RWPE2 (cell line): ENCODE results near the gene SASH1.

ENCODE experiments used
- ATAC-seq: fragments of 200-7000 bp; cut with Tn5 transposase; 3 replicates; pipeline ENCODE4 v1.9.1; 2021; ENCODE audit warnings: low read depth
- DNase-seq: peaks from one replicate; pipeline ENCODE4 v3.0.0-alpha.2; 2020; ENCODE audit warnings: low spot score
- H3K27ac ChIP-seq: fragments of 450-650 bp; 2 replicates; pipeline ENCODE4 v1.5.1; 2017; ENCODE audit warnings: mild to moderate bottlenecking; ENCODE audit not compliant: poor library complexity, severe bottlenecking
- H3K27me3 ChIP-seq: fragments of 250-450 bp; sonication (Bioruptor Pico); 2 replicates; pipeline ENCODE4 v1.5.1; 2021; ENCODE audit warnings: mild to moderate bottlenecking, moderate library complexity; ENCODE audit not compliant: insufficient read depth, poor library complexity, severe bottlenecking
- H3K36me3 ChIP-seq: fragments of 250-450 bp; sonication (Bioruptor Pico); 2 replicates; pipeline ENCODE4 v1.5.1; 2020; ENCODE audit warnings: low read depth, mild to moderate bottlenecking, moderate library complexity
- H3K4me1 ChIP-seq: fragments of 250-450 bp; sonication (Bioruptor Pico); 2 replicates; pipeline ENCODE4 v1.5.1; 2021; ENCODE audit warnings: mild to moderate bottlenecking, moderate library complexity; ENCODE audit not compliant: insufficient read depth, poor library complexity, severe bottlenecking
- H3K4me3 ChIP-seq: fragments of 250-450 bp; sonication (Bioruptor Pico); 2 replicates; pipeline ENCODE4 v1.5.1; 2021; ENCODE audit warnings: mild to moderate bottlenecking, moderate library complexity; ENCODE audit not compliant: severe bottlenecking
- H3K9me3 ChIP-seq: fragments of 250-450 bp; sonication (Bioruptor Pico); 2 replicates; pipeline ENCODE4 v1.5.1; 2021; ENCODE audit warnings: mild to moderate bottlenecking, moderate library complexity; ENCODE audit not compliant: severe bottlenecking
- TF ChIP-seq, protein P1 (sequence below): fragments of 450-650 bp; IDR thresholded peaks from one replicate; pipeline ENCODE4 v1.5.1; 2017; ENCODE audit warnings: mild to moderate bottlenecking, moderate library complexity; ENCODE audit not compliant: poor library complexity, severe bottlenecking

SASH1 gene

DNA sequence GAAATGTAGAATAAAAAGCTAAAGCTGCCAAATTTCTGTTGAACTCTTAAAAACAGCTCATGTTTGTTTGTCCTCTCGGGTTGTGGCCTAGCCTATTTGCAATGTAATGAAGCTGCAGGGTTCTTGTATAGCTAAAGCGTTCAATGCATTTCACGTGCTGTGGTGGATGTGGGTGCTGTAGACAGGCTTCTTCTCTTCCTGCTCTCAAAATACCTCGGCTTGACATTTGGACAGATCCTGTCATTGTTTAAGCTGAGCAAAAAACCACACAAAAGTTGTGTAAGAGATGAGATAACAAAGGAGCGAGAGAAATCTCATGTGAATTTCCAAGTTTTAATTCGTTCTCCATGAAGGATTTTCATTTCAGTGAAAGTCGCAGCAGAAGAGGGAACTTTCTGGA lies 207.9 kb downstream of the SASH1 start:
- H3K9me3 ChIP-seq = no peaks in the 10 kb centered on the region
- DNase-seq = no peak
- H3K27ac ChIP-seq = no peak overlapping the region
- H3K27me3 ChIP-seq = no peaks in the 10 kb centered on the region
- H3K4me3 ChIP-seq = no peak overlapping the region
- TF ChIP-seq, protein P1, sequence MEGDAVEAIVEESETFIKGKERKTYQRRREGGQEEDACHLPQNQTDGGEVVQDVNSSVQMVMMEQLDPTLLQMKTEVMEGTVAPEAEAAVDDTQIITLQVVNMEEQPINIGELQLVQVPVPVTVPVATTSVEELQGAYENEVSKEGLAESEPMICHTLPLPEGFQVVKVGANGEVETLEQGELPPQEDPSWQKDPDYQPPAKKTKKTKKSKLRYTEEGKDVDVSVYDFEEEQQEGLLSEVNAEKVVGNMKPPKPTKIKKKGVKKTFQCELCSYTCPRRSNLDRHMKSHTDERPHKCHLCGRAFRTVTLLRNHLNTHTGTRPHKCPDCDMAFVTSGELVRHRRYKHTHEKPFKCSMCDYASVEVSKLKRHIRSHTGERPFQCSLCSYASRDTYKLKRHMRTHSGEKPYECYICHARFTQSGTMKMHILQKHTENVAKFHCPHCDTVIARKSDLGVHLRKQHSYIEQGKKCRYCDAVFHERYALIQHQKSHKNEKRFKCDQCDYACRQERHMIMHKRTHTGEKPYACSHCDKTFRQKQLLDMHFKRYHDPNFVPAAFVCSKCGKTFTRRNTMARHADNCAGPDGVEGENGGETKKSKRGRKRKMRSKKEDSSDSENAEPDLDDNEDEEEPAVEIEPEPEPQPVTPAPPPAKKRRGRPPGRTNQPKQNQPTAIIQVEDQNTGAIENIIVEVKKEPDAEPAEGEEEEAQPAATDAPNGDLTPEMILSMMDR = no peak
- H3K36me3 ChIP-seq = peaks cover 24% of the 10 kb centered on the region
- no peak for ATAC-seq
- no peaks in the 10 kb centered on the region for H3K4me1 ChIP-seq

DNA sequence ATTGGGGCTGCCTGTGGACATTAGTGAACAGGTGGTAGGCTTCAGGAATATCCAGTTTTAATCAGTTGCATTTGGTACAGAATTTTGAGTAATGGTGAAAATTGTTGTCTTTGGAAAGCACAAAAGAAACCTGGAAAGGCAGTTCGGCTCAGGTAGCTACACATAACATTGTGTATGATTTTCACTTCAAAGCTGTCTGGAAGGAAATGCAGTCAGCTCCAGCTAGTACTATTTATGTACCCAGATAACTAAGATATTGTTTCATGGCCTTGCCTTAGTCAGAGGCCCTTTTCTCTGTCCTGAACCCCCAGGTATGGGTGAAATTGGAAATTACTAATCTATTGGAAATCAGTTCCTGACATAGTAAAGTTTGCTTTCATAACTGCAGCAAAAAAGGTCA lies 208.6 kb downstream of the SASH1 start:
- H3K36me3 ChIP-seq = peaks cover 21% of the 10 kb centered on the region
- TF ChIP-seq, protein P1 = no peak
- DNase-seq (no peak), ATAC-seq (no peak)
- no peaks in the 10 kb centered on the region for H3K4me1 ChIP-seq
- no peak overlapping the region for H3K27ac ChIP-seq
- H3K27me3 ChIP-seq = no peaks in the 10 kb centered on the region
- H3K4me3 ChIP-seq = no peak overlapping the region
- H3K9me3 ChIP-seq = no peaks in the 10 kb centered on the region

DNA sequence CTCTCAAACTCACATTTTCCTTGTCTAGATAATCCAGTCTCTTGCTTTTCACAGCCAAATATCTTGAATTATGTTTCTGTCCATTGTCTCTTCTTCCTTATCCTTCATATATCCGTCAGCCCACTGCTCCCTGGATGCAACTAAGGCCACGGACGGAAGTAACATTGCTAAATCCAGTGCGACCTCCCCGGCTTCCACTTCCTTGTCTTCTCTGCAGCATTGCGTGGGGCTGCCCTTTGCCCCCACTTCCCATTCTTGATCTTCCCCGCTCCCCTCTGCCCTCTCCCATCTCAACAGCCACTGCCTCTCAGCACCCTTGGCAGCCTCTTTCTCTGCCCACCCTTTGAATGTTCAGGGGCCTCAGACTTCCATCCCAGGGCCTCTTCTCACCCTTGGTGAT lies 213.8 kb downstream of the SASH1 start:
- H3K27me3 ChIP-seq = no peaks in the 10 kb centered on the region
- DNase-seq (no peak), ATAC-seq (no peak)
- no peaks in the 10 kb centered on the region for H3K36me3 ChIP-seq
- H3K9me3 ChIP-seq = no peaks in the 10 kb centered on the region
- TF ChIP-seq, protein P1 = no peak
- H3K27ac ChIP-seq = no peak overlapping the region
- H3K4me3 ChIP-seq = no peak overlapping the region
- H3K4me1 ChIP-seq = no peaks in the 10 kb centered on the region

DNA sequence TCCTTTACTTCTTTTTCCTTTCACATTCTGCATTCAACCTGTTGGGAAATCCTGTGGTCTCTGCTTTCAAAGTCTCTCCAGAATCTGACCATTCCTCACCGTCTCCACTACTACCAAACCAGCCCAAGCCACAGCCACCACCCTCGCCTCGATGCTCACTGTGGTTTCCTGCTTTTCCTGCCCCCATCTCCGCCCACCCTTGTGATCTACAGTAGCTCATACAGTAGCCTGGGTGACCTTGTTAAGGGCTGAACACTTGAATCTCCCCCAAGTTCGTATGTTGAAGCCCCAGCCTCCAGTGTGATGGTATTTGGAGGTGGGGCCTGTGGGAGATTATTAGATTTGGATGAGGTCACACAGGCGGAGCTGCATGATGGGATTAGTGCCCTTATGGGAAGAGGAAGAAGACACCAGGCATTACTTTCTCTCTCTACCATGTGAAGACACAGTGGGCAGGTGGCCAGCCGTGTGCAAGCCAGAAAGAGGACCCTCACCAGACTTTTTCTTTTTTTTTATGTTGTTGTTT lies 215.2 kb downstream of the SASH1 start:
- DNase-seq = no peak
- H3K27me3 ChIP-seq = no peaks in the 10 kb centered on the region
- H3K4me3 ChIP-seq = no peak overlapping the region
- no peaks in the 10 kb centered on the region for H3K36me3 ChIP-seq
- TF ChIP-seq, protein P1 = no peak
- H3K9me3 ChIP-seq = no peaks in the 10 kb centered on the region
- H3K27ac ChIP-seq = no peak overlapping the region
- no peaks in the 10 kb centered on the region for H3K4me1 ChIP-seq
- no peak for ATAC-seq

DNA sequence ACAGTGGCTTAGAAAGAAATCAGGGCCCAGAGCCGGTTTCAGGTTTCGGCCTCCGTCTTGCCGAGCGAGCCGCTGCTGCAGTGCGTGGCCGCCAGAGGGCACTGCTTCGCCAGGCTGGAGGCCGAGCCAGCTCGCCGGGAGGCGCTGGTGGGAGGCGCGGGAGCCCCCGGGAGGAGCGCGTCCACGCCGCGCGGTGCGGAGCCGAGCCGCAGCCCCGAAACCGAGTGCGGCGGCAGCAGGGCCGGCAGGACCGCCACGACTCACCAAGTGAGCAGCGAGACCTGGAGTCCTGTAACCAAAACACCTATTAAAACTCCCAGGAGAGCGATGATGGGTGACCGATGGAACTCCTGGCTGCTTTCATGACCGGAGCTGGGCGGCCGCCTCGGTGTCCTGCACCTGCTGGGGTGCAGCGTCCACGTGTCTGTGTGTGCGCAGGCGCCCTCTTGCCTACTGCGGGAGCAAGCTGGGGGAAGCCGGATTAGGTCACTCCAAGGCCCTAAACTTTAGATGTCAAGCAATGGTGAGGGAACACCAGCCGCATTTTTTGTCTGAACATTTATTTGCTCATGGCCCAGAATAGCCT lies 217.3 kb downstream of the SASH1 start:
- DNase-seq (no peak), ATAC-seq (peak; percentile 86)
- Histone ChIP-seq H3K9me3 (no peaks in the 10 kb centered on the region), H3K27ac (no peak overlapping the region), H3K4me3 (peak overlapping the region; percentile 23), H3K36me3 (no peaks in the 10 kb centered on the region), H3K27me3 (no peaks in the 10 kb centered on the region), H3K4me1 (no peaks in the 10 kb centered on the region)
- TF ChIP-seq, protein P1 = peak; percentile 98
